GM10248 (cell line): ENCODE data around the gene EYA3.

Experiments
- CTCF ChIA-PET: fragments of 300-600 bp; sonication (Branson Sonifier 250); formaldehyde crosslinking; extraction: SDS; loops from one replicate; lab custom pipeline; 2021; ENCODE audit warnings: antibody characterized with exemption; lab: Yijun Ruan, JAX
- POLR2A ChIA-PET: fragments of 350-650 bp; sonication (Branson Sonifier 250); formaldehyde crosslinking; extraction: SDS; loops from one replicate; lab custom pipeline; 2020; ENCODE audit warnings: antibody characterized with exemption; lab: Yijun Ruan, JAX
- DNase-seq: peaks from one replicate; pipeline ENCODE4 v3.0.0; 2012; ENCODE audit errors: extremely low spot score
- TF ChIP-seq, protein P1 (sequence below): IDR thresholded peaks from 2 replicates; pipeline ENCODE4 v1.5.1; 2012; ENCODE audit warnings: mild to moderate bottlenecking, low read depth; ENCODE audit errors: extremely low read depth, missing control alignments, control extremely low read depth

EYA3 gene

DNA sequence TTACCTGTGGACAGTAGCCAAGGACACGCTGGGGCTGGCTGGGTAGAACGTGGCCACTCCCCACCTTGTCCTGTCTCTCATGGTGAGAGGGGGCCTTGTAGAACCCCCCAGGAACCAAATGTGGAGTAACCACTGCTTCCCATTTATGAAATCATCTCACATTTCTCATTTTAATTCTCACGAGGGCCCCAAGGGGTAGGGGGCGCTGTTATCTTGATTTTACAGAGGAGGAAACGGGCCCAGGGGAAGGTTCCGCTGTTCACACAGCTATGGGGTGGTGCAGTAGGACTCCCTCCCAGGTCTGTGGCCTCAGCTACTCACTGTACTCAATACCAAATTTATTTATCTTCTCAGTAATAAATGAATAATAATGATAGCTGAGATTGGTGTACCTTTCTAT is 148.1 kb downstream of the EYA3 start:
- POLR2A ChIA-PET = no interaction called here
- CTCF ChIA-PET = interaction anchor here (0.7 to 3.3 kb wide), 16 partner anchors 10 to 265 kb away, joined by 3 to 17 read pairs (median 4); partner anchors contain the start of gene XKR8
- TF ChIP-seq, protein P1, sequence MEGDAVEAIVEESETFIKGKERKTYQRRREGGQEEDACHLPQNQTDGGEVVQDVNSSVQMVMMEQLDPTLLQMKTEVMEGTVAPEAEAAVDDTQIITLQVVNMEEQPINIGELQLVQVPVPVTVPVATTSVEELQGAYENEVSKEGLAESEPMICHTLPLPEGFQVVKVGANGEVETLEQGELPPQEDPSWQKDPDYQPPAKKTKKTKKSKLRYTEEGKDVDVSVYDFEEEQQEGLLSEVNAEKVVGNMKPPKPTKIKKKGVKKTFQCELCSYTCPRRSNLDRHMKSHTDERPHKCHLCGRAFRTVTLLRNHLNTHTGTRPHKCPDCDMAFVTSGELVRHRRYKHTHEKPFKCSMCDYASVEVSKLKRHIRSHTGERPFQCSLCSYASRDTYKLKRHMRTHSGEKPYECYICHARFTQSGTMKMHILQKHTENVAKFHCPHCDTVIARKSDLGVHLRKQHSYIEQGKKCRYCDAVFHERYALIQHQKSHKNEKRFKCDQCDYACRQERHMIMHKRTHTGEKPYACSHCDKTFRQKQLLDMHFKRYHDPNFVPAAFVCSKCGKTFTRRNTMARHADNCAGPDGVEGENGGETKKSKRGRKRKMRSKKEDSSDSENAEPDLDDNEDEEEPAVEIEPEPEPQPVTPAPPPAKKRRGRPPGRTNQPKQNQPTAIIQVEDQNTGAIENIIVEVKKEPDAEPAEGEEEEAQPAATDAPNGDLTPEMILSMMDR = peak; percentile 43
- peak; percentile 70 for DNase-seq

DNA sequence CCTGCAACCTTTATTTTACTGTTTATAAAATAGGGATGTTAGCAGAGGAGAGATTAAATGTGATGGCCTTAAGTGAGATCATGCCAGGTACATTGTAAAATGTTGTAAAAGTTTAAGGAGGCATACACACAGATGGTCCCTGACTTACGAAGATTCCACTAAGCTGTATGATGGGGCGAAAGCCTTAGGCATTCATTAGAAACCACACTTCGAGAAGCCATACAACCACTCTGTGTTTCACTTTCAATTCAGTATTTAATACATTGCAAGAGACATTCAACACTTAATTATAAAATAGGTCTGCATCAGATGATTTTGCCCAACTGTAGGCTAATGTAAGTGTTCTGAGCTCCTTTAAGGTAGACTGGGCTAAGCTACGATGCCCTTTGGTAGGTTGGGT is 149.9 kb downstream of the EYA3 start:
- POLR2A ChIA-PET = no interaction called here
- CTCF ChIA-PET = interaction anchor here (0.7 to 1.8 kb wide), 9 partner anchors 10 to 101 kb away, joined by 3 to 5 read pairs (median 3); no protein-coding TSS in a partner anchor

DNA sequence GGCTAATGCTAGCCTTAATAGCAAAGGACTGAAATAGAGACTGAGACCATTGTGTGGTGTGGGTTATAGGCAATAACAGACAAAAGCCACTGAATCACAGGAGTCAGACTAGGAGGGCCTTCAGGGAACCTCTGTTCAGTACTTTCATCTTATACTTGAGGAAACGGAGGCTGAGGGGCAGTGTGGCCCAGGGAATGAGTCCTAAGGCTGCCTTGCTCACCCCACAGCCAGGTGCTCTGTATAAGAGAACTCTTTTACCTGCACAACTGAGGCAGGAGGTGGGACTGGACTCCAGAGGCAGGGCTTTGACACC is 150.9 kb downstream of the EYA3 start:
- no peak for DNase-seq
- TF ChIP-seq, protein P1 = no peak
- ChIA-PET CTCF (interaction anchor here (0.7 to 1.6 kb wide), 7 partner anchors 9 to 102 kb away, joined by 3 to 4 read pairs (median 3); no protein-coding TSS in a partner anchor), POLR2A (no interaction called here)

More for the DNA sequence above, 149.9 kb downstream of the EYA3 start:
- TF ChIP-seq, protein P1 = no peak
- no peak for DNase-seq

DNA sequence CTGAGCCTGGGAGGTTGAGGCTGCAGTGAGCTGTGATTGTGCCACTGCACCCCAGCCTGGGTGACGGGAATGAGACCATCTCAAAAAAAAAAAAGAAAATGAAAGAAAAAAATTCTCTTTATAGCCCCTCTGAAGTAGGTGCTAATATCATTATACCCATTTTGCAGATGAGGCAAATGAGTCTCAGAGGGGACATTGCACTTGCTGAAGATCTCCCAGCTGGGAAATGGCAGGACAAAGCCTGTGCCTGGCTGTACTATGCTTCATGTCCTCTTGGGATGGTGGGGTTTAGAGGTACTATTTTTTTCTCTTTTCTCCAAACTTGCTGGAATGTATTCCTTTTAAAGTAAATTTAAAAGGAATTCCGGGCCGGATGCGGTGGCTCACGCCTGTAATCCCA is 152.0 kb downstream of the EYA3 start:
- DNase-seq = no peak
- POLR2A ChIA-PET = no interaction called here
- CTCF ChIA-PET = no interaction called here
- TF ChIP-seq, protein P1 = no peak

DNA sequence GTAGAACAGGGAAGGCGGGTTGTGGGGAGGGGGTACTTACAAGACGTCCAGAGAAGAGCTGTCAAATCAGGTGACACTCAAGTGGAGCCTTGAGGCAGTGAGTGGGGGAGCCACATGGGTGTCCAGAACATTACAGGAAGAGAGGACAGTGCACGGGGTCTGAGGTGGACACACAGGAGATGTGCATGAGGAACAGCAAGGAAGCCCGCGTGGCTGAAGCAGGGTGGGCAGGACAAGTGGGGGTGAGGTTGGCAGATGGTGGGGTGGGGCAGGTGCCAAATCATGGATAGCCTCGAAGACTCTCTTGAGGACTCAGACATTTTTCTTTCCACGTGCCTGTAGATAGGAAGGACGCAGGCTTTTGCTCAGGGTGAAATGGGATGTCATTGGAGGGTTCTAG is 152.7 kb downstream of the EYA3 start:
- CTCF ChIA-PET = interaction anchor here (1.1 kb wide), 1 partner anchor 10 kb away, joined by 7 read pairs; no protein-coding TSS in a partner anchor
- no peak for DNase-seq

DNA sequence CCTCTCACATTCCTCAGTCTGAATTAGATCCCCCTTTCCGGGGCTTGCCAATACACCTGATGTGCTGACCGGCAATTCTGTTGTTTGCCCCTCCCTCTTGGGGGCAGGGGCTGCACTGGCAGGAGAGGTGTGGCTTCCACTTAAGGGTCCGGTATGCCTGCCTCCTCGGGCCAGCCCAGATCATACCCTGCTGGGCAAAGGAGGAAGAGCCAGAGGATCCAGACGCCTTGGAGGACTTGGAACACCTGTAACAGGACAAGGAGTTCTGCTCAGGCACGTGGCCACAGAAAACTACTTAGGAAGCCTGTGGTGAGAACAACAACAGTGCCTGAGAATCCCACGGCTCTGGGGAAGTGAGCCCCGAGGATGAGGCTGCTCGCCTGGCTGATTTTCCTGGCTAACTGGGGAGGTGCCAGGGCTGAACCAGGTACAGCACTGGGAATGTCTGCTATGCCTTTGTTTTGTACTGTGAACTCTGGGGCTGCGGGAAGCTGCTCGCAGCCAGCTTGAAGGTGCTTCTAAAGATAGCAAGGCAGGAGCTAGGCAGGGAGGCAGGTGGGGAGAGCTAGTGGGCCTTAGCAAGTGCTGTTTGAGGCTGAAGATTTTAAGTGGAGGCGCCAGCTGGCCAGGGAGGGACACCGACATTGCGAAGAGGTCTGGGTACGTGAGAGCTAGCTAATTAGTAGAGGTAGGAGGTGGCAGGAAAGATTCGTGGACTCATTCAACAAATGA is 153.4 kb downstream of the EYA3 start, which contains the start of gene SMPDL3B:
Gene SMPDL3B, plus strand, starts transcription at position 183 of the 732 bp plus-strand sequence. Its CDS starts 184 bp downstream, at position 367.
- POLR2A ChIA-PET = no interaction called here
- TF ChIP-seq, protein P1 = no peak
- CTCF ChIA-PET = interaction anchor here (1.1 kb wide), 1 partner anchor 10 kb away, joined by 7 read pairs; no protein-coding TSS in a partner anchor
- no peak for DNase-seq

More for the DNA sequence above, 152.7 kb downstream of the EYA3 start:
- POLR2A ChIA-PET = no interaction called here
- TF ChIP-seq, protein P1 = no peak
